ENCODE data around the gene GDAP1L1. TPM values are rescaled to one million over a fixed set of nuclear protein-coding genes. Genes with fewer than 3 reads are reported as not detected.
A peak's percentile ranks its signal among the peaks of the same experiment; 100 is the strongest.

GDAP1L1 gene
- total RNA-seq, 1 experiment from 2014 or later, result not detected

DNA sequence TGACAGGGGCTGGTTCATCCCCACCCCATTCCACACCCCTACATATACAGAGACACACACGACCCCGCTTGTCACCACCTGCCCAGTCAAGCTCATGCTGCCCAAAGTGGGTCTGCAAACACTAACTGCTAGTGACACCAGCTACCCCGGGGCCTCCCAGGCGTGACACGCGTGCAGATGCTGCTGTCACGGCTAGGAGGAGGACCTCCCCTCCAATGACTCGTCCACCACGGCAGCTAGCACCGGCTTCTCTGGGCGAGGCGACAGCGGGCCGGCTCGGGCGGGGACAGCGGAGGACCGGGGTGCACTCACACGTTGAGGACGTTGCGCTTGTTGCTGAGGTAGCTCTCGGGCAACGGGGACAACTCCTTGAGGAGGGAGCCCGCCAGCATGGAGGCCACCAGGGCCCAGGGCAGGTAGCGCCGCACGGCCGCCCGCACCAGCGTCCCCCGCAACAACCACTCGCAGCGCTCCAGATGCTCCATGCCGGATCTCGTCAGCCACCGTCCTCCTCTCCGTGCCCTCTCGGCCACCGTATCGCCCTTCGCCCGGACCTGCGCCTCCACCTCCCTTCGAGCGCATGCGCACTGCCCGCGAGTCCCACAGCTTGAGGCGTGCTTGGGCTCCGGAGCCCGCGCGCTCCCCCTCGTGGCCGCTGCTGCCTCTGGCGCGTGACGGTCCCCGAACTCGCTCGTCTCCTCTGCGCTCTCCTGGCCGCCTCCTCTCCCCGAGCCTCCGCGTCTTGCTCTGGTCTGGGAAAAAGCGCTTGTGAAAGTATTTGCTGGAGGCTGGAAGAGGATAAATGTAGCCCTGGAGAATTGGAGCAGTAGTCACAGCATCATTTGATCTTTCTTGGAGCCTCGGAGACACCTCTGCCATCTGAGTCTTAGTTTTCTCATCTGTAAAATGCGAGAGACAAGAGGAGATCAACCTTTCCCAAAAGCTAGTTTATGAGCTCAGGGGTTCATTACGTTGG is 63.8 kb downstream of the GDAP1L1 start, which contains the start of gene FITM2:
FITM2 (minus strand) TSS at position 539 of the 976 bp plus-strand sequence; CDS start at position 485, 54 bp downstream.
- Mint-ChIP-seq H3K9me3 (ENCODE audit: low read depth, unreplicated experiment) (no peaks in the 10 kb centered on the region), H3K36me3 (ENCODE audit: insufficient read depth, unreplicated experiment) (peaks cover 25% of the 10 kb centered on the region), H3K4me3 (ENCODE audit: low read depth, unreplicated experiment) (peak within 1 kb of the TSS; percentile 98), H3K27me3 (ENCODE audit: unreplicated experiment) (no peaks in the 10 kb centered on the region), H3K4me1 (ENCODE audit: low read depth, unreplicated experiment) (peaks cover 12% of the 10 kb centered on the region), H3K27ac (ENCODE audit: unreplicated experiment) (peak within 1 kb of the TSS; percentile 83)
- intact Hi-C loops (cut with micrococcal nuclease; ENCODE audit: unreplicated experiment), result loop anchor here (1.0 to 5.0 kb wide), 2 partner anchors 76 to 94 kb away; no protein-coding TSS in a partner anchor
- no TSS peak for BruUV-seq (replicated peaks)
- CTCF ChIA-PET, result interaction anchor here (0.6 to 4.7 kb wide), 15 partner anchors 9 to 300 kb away, joined by 3 to 56 read pairs (median 4); partner anchors contain the start of gene OSER1
- peak; percentile 98 for TF ChIP-seq CTCF (IDR thresholded peaks at IDR 0.05; ENCODE audit: unreplicated experiment)
- peak; percentile 100 for DNase-seq

DNA sequence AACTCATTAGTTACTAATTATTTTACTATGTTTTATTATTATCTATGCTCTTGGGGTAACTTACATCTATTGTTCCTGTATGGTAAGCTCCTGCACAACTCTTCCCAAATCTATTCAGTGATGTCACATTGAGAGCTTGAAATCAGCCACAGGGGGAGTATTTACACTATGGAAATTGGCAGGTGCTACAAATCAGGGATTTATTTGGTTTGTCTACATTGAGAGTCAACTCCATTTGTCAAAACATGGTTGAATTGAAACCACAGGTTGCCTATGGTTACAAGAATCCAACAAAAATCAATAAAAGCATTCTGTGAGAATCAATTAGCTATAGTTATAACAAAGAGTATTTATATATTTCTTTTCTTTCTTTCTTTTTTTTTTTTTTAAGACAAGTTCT is 67.8 kb downstream of the GDAP1L1 start:
- intact Hi-C loops (cut with micrococcal nuclease; ENCODE audit: unreplicated experiment), result loop anchor here (5.0 kb wide), 1 partner anchor 72 kb away; no protein-coding TSS in a partner anchor
- TF ChIP-seq CTCF (IDR thresholded peaks at IDR 0.05; ENCODE audit: unreplicated experiment), result no peak

DNA sequence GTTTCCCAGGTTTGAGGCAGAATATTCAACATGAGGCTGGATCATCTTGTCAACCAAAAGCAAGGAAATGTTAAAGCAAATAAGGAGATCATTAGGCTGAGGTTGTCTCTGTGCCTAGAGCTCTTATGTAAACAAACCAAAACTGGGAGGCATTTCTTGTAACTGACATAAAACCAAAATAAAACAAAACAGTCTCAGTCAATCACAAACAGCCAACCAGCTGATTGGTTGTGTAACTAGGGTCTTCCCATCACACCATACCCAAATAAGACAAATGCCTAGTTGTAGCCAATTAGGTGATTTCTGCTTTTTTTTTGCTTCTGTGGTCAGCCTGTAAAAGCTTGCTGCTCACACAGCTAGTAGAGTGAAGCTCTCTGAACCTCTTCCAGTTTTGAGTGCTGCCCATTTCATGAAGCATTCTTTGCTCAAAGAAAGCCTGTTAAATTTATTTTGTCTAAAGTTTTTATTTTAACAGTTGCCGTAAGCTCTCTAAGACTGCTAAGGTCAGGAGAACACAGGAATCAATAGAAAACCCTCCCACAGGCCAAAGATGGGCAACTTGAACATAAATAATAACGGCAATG is 72.8 kb downstream of the GDAP1L1 start:
- TF ChIP-seq CTCF (IDR thresholded peaks at IDR 0.05; ENCODE audit: unreplicated experiment), result no peak
- Mint-ChIP-seq H3K4me3 (ENCODE audit: low read depth, unreplicated experiment) (no peak overlapping the region), H3K9me3 (ENCODE audit: low read depth, unreplicated experiment) (peaks cover 3% of the 10 kb centered on the region), H3K27me3 (ENCODE audit: unreplicated experiment) (peaks cover 15% of the 10 kb centered on the region), H3K4me1 (ENCODE audit: low read depth, unreplicated experiment) (no peaks in the 10 kb centered on the region), H3K27ac (ENCODE audit: unreplicated experiment) (no peak overlapping the region), H3K36me3 (ENCODE audit: insufficient read depth, unreplicated experiment) (peaks cover 4% of the 10 kb centered on the region)
- intact Hi-C loops (cut with micrococcal nuclease; ENCODE audit: unreplicated experiment), result no loop called here
- no TSS peak for BruUV-seq (replicated peaks)
- no peak for DNase-seq
- CTCF ChIA-PET, result interaction anchor here (1.7 kb wide), 1 partner anchor 9 kb away, joined by 4 read pairs; the partner anchor contains the start of gene FITM2

More for the DNA sequence above, 67.8 kb downstream of the GDAP1L1 start:
- H3K9me3 Mint-ChIP-seq (ENCODE audit: low read depth, unreplicated experiment), result peaks cover 3% of the 10 kb centered on the region
- peaks cover 22% of the 10 kb centered on the region for H3K36me3 Mint-ChIP-seq (ENCODE audit: insufficient read depth, unreplicated experiment)
- CTCF ChIA-PET, result interaction anchor here (0.7 kb wide), 1 partner anchor 279 kb away, joined by 3 read pairs; no protein-coding TSS in a partner anchor
- H3K27ac Mint-ChIP-seq (ENCODE audit: unreplicated experiment), result no peak overlapping the region
- no TSS peak for BruUV-seq (replicated peaks)
- no peak for DNase-seq
- H3K27me3 Mint-ChIP-seq (ENCODE audit: unreplicated experiment), result peaks cover 15% of the 10 kb centered on the region
- H3K4me1 Mint-ChIP-seq (ENCODE audit: low read depth, unreplicated experiment), result peaks cover 6% of the 10 kb centered on the region
- H3K4me3 Mint-ChIP-seq (ENCODE audit: low read depth, unreplicated experiment), result no peak overlapping the region

GRCh38 chr20:44324343-44324742 is 77.2 kb downstream of the GDAP1L1 start:
- no peaks in the 10 kb centered on the region for H3K9me3 Mint-ChIP-seq (ENCODE audit: low read depth, unreplicated experiment)
- H3K4me1 Mint-ChIP-seq (ENCODE audit: low read depth, unreplicated experiment), result no peaks in the 10 kb centered on the region
- BruUV-seq (replicated peaks), result no TSS peak
- peaks cover 4% of the 10 kb centered on the region for H3K36me3 Mint-ChIP-seq (ENCODE audit: insufficient read depth, unreplicated experiment)
- CTCF ChIA-PET, result no interaction called here
- no peak overlapping the region for H3K4me3 Mint-ChIP-seq (ENCODE audit: low read depth, unreplicated experiment)
- intact Hi-C loops (cut with micrococcal nuclease; ENCODE audit: unreplicated experiment), result no loop called here
- peaks cover 10% of the 10 kb centered on the region for H3K27me3 Mint-ChIP-seq (ENCODE audit: unreplicated experiment)
- no peak for TF ChIP-seq CTCF (IDR thresholded peaks at IDR 0.05; ENCODE audit: unreplicated experiment)
- no peak for DNase-seq
- no peak overlapping the region for H3K27ac Mint-ChIP-seq (ENCODE audit: unreplicated experiment)
